Stimulated activated naive CD8-positive, alpha-beta T cell treated with anti-CD3 and anti-CD28 coated beads, Interleukin-15, amount 100 ng/mL, for 72 hours (primary cell): ENCODE data around the gene CD160.
A peak's percentile ranks its signal among the peaks of the same experiment; 100 is the strongest.
"Not testable (repeated sequence)": the region's sequence is repeated elsewhere in the genome, so short reads cannot be mapped to it uniquely, and the experiment has no call there.

Experiments
- ATAC-seq: fragments of 150-1000 bp; cut with Tn5 transposase; 2 replicates; pipeline ENCODE4 v1.10.0; 2021; ENCODE audit warnings: mild to moderate bottlenecking, moderate library complexity
- DNase-seq, 2 donors: peaks; one replicate each; pipeline ENCODE4 v3.0.0; 2021 to 2022
- H3K27ac Mint-ChIP-seq, 2 donors: one replicate each; pipeline ENCODE4 v1.8.0; 2022; ENCODE audit warnings: mild to moderate bottlenecking in 2 of 2, mixed read lengths in 2 of 2, moderate library complexity in 2 of 2
- H3K27me3 Mint-ChIP-seq: one replicate; pipeline ENCODE4 v1.8.0; 2022; ENCODE audit warnings: mixed read lengths
- H3K4me1 Mint-ChIP-seq: one replicate; pipeline ENCODE4 v1.8.0; 2022; ENCODE audit warnings: mild to moderate bottlenecking, mixed read lengths
- H3K4me3 Mint-ChIP-seq, 2 donors: one replicate each; pipeline ENCODE4 v1.8.0; 2022; ENCODE audit warnings: mild to moderate bottlenecking in 2 of 2, mixed read lengths in 2 of 2, moderate library complexity in 1 of 2
- H3K9me3 Mint-ChIP-seq, 2 donors: one replicate each; pipeline ENCODE4 v1.8.0; 2022; ENCODE audit warnings: mixed read lengths in 2 of 2

CD160 gene, protein sequence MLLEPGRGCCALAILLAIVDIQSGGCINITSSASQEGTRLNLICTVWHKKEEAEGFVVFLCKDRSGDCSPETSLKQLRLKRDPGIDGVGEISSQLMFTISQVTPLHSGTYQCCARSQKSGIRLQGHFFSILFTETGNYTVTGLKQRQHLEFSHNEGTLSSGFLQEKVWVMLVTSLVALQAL

DNA sequence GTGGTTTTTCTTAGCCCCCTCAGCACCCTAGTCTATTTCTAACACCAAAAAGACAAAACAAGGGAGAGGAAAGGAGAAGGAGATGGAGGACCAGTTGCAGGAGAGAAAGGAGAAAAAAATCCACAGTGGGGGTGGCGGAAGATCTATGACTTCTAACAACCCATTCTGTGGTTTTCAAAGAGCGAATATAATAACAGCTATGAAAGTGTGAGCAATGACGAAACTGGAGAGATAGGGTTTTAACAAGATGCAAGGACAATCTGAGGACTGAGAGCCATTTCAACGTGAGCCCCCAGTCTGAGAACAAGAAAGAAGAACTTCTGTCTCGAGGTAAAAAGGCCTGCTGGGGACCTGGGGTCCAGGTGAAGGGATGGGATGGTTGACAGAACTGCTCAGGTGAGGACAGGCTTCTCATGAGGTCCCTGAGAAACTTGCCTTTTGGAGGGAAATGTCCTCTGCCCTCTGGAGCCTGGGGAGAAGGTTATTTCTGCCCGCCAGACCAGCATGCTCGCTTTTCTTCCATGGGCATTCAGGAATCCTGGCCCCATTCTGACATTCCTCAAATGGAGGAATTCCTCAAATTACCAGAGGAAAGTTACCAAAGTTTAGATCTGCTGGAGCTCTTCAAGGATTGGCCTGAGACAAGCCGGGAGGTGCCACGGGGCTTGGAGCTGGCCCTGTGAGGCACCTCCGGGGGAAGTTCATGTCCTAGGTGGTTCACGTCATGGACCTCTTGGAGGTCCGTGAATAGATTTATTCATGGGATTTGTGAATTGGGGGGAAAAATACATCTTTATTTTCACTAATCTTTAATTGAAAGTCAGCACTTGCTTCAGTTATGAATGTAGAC lies at the start of gene CD160:
CD160 (plus strand) TSS at position 270 of the 850 bp plus-strand sequence. CDS start 8,829 bp downstream, outside the sequence.
- Mint-ChIP-seq H3K27me3 (peaks cover 12% of the 10 kb centered on the region), H3K4me1 (peaks cover 39% of the 10 kb centered on the region), H3K27ac (peak within 1 kb of the TSS in 1 of 2 donors; percentile 23), H3K4me3 (peak within 1 kb of the TSS; percentile 47 to 82), H3K9me3 (no peaks in the 10 kb centered on the region)
- ATAC-seq (peak; percentile 83), DNase-seq (peak; percentile 19 to 21)

DNA sequence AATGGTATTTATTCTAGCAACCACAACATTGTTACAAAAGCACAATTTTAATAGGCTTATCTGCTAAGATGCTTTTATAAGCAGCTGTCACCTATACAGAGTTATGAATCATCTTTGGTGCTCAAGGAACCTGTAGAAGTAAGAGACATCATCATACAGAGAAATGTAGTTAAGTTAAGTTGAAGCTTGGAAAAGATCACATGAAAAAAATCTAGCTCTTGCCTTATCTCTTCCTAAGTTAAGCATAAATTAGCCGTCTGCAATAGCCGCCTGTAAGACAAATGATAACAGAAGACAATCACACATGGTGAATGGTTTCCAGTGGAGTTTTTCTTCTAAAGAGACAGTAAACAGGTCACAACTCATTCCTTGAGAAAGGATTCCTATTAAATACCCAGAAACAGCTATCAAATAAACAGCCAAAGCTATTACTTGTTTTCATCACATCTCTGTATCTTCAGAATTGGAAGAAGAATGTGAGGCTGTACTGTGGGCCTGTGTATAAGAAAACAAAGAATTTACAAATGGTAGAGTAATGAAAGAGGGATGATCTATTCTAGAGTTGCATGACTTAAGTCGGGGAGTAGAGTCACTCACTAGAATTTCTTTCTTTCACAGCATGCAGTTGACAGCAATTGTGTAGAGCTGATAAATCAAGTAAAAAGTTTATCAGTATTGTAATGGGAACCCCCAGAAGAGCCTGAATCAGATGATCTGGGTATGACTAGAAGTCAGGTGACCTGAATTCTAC lies 48.1 kb upstream of the CD160 start:
- not testable (repeated sequence) for DNase-seq, H3K9me3 Mint-ChIP-seq, H3K27me3 Mint-ChIP-seq
- peak overlapping the region; percentile 24 to 35 for H3K4me3 Mint-ChIP-seq
- peak; percentile 31 for ATAC-seq
- peak overlapping the region in 1 of 2 donors; percentile 80 for H3K27ac Mint-ChIP-seq
- H3K4me1 Mint-ChIP-seq, result peaks cover 23% of the 10 kb centered on the region

DNA sequence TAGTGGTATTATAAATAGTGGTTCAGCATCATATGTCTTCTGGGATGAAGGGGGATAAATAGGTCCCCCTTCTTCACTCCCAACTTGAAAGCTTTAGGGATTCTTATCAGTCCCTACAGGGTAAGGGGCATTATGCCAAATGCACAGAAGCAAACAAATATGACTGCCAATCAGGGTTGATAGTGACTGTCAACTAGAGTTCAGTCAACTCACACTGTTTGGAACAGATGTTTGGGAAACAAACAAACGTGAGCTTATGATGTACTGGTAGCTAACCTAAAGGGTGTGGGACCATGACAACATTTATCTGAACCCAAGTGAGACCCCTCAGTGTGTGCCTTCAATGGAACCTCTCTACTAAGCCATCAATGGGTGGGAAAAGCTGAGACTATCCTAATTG lies 46.1 kb upstream of the CD160 start:
- H3K27me3 Mint-ChIP-seq, H3K9me3 Mint-ChIP-seq, H3K4me3 Mint-ChIP-seq, ATAC-seq, DNase-seq, H3K27ac Mint-ChIP-seq: not testable (repeated sequence)
- H3K4me1 Mint-ChIP-seq, result peaks cover 25% of the 10 kb centered on the region

DNA sequence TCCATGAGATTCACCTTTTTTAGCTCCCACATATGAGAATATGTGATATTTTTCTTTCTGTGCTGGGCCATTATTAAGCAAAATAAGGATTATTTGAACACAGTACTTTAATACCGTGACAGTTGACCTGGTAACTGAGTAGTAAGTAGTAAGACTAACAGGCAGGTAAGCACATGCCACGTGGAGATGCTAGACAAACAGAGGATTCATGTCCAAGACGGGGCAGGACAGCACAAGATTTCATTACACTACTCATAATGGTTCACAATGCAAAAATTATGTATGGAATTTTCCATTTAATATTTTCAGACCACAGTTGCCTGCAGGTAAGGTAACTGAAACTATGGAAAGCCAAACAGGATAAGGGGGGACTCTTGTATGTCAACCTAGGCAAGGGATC lies 34.4 kb upstream of the CD160 start:
- not testable (repeated sequence) for H3K27me3 Mint-ChIP-seq, H3K4me3 Mint-ChIP-seq, H3K27ac Mint-ChIP-seq, DNase-seq, H3K9me3 Mint-ChIP-seq, ATAC-seq
- peaks cover 16% of the 10 kb centered on the region for H3K4me1 Mint-ChIP-seq

DNA sequence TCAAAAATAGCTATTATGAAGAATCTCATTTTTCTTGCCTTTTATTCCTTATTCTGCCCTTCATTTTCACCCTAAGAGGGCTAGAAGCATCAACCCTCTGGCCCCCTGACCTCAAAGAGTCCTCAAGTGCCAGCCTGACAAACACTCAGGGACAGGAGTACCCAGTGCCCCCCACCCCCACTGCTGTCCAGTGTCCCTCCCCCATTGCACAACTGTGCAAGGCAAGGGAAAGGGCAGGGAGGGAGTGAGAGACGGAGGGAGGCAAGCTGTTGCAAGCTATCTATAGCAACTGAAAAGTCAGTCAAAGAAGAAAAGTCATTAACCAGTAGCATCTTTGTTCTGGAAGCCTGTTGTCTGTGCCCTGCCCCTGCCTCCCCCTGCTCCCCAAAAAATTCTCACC lies 33.2 kb upstream of the CD160 start:
- H3K4me3 Mint-ChIP-seq, ATAC-seq, DNase-seq, H3K27me3 Mint-ChIP-seq, H3K27ac Mint-ChIP-seq, H3K9me3 Mint-ChIP-seq: not testable (repeated sequence)
- H3K4me1 Mint-ChIP-seq, result peaks cover 28% of the 10 kb centered on the region

DNA sequence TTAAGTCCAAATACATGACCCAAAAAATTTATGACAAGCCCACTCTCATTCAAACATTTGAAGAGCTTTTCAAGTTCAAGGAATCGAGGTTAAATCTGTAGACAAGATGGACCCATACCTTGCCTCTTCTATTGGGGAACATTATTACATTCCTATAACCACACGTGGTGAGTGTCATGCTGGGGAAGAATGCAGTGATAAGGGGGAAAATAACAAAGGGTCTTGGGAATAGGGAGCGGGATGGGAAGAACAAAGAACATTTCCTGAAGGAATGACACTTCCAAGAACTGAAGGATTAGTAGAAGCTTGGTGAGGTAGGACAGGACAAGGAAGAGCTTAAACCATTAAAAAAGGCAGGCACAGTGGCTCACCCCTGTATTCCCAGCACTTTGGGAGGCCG lies 31.0 kb upstream of the CD160 start:
- H3K27me3 Mint-ChIP-seq, result no peaks in the 10 kb centered on the region
- H3K9me3 Mint-ChIP-seq, result no peaks in the 10 kb centered on the region
- H3K27ac Mint-ChIP-seq, result no peak overlapping the region
- H3K4me1 Mint-ChIP-seq, result peaks cover 34% of the 10 kb centered on the region
- ATAC-seq (no peak), DNase-seq (no peak)
- H3K4me3 Mint-ChIP-seq, result no peak overlapping the region

DNA sequence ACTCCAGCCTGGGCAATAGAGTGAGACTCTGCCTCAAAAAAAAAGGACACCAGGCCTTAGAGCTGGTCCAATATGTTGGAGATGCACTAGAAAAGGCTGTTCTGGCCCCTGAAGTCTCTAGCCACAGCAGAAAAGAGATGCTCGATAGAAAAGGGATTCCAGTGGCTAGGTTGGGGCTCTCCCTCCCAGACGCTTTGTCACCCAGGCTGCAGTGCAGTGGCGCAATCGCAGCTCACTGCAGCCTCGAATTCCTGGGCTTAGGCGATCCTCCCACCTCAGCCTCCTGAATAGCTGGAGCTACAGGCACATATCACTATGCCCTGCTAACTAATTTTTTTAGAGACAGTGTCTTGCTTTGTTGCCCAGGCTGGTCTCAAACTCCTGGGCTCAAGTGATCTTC lies 30.4 kb upstream of the CD160 start:
- ATAC-seq (no peak), DNase-seq (no peak)
- no peak overlapping the region for H3K27ac Mint-ChIP-seq
- peaks cover 34% of the 10 kb centered on the region for H3K4me1 Mint-ChIP-seq
- no peaks in the 10 kb centered on the region for H3K27me3 Mint-ChIP-seq
- H3K9me3 Mint-ChIP-seq, result no peaks in the 10 kb centered on the region
- no peak overlapping the region for H3K4me3 Mint-ChIP-seq

DNA sequence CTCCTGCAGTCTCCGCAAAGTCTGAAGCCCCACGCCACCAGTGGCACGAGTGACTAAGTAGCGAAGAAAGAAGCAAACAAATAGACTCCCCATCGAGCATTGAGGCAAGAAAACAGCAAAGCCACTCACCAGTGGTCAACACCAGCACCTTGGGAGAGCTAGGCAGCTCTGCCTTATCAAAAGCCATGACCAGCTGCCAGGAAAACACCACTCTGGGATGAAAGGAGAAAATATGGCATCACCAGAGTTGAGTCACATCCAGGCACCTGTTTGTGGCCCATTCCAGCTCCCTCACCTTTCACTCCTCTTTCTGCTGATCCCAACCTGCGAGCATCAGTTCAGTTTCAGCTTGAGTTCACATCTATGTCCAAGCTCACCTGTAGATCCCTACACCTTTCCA lies 29.4 kb upstream of the CD160 start:
- Mint-ChIP-seq H3K9me3 (no peaks in the 10 kb centered on the region), H3K27me3 (no peaks in the 10 kb centered on the region), H3K4me3 (peak overlapping the region; percentile 20 to 25), H3K27ac (peak overlapping the region in 1 of 2 donors; percentile 8), H3K4me1 (peaks cover 34% of the 10 kb centered on the region)
- no peak for ATAC-seq
- no peak for DNase-seq

DNA sequence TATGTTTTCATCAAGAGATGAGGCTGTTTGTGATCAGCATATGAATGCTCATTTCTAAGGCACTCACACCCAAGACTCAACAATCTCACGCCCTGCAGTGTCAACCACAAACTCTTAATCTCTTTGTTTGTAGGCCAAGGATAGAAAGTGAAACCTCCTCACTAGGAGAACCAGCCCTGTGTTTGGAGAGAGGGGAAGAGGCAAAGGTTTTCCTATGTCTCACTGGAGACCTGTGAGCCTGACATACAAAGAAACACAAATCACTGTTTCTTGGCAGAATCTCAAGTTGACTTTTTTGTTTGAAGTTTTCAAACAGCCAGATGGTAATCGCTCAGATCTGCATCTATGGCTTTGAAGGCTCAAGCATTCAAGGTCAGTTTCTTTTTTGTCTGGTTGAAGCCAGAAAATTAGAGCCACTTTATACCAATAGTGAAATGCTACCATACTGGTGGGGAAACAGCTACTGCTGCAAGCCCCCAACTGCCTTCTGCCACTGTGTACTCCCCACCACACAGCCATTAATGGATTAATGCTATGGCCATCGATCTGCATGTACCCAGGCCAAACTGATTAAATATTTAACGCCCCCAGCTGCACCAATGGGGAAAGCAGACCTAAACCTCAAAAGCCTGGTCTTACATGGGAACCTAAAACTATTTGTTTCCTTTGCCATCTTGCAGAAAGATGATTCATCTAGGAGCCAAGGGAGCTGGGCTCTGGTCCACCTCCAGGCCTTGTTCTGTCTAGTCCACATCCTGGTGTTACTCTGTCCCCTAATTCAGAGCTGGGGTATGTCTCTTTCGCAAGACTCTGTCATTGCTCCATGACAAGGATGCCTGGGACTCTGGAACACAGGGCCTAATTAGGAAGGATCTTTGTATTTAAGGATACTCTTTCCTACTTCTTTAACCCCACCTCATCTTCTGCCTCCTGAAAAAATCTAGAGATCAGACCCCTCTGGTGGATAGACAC lies 28.4 kb upstream of the CD160 start:
- Mint-ChIP-seq H3K27me3 (no peaks in the 10 kb centered on the region), H3K27ac (peak overlapping the region in 1 of 2 donors; percentile 42), H3K4me1 (peaks cover 34% of the 10 kb centered on the region), H3K4me3 (peak overlapping the region; percentile 8 to 20), H3K9me3 (no peaks in the 10 kb centered on the region)
- DNase-seq, result peak; percentile 31 to 48
- peak; percentile 98 for ATAC-seq

DNA sequence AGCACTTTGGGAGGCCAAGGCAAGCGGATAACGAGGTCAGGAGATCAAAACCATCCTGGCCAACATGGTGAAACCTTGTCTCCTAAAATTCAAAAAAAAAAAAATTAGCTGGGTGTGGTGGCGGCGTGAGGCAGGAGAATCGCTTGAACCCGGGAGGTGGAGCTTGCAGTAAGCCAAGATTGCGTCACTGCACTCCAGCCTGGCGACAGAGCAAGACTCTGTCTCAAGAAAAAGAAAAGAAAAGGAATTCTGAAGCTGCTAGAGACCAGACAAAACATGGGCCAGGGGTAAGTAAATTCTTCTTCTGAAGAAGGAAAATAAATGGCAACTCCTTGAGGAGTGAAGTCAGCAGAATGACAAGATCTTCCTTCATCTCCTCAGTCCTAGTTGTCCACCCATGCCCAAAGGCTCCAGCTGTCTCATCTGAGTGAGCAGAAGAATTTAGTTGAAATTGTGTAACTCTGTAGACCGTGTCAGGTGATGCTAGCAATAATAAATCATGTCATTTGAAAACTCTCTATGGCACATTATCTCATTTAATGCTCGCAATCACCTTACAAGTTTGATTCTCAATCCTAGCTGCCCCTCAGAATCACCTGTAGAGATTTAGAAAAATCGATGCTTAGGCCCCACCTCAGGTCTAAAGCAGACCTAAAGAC lies 26.4 kb upstream of the CD160 start:
- Mint-ChIP-seq H3K27ac (peak overlapping the region in 1 of 2 donors; percentile 64), H3K9me3 (no peaks in the 10 kb centered on the region), H3K27me3 (peaks cover 10% of the 10 kb centered on the region), H3K4me3 (no peak overlapping the region), H3K4me1 (peaks cover 44% of the 10 kb centered on the region)
- DNase-seq (no peak), ATAC-seq (no peak)

DNA sequence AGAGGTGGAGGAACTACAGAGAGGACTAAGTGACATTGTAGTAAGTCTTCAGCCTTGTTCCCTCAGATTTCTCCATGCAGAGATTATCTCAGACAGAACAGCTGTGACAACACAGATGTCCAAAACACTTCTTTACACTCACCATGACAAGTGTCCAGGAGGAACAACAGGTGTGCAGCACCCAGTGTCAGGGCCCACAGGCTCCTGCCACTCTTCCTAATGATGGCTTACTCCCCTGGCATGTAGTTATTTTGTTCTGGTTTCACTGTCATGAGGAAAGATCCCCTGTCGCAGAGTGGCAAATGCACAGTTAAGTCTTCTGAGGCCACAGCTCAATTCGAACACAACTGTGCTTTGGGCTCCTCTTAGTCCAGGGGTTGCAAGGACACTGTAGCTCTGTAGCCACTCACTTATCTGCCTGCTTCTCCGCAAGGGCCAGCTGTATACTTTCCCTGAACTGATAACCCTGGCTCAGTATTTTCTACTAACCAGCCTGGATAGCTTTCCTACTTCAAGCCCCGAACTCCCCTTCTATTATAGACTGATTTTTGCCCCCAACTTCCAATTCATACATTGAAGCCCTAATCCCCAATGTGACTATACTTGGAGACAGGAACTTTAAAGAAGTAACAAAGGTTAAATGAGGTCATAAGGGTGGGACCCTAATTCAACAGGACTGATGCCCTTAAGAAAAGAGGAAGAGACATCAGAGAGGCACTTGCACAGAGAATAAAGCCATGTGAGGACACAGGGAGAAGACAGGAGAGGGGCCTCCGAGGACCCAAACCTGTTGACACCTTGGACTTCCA lies 23.3 kb upstream of the CD160 start:
- H3K27ac Mint-ChIP-seq, result no peak overlapping the region
- no peak for DNase-seq
- ATAC-seq, result no peak
- peaks cover 16% of the 10 kb centered on the region for H3K4me1 Mint-ChIP-seq
- H3K27me3 Mint-ChIP-seq, result peaks cover 10% of the 10 kb centered on the region
- H3K9me3 Mint-ChIP-seq, result no peaks in the 10 kb centered on the region
- H3K4me3 Mint-ChIP-seq, result no peak overlapping the region

DNA sequence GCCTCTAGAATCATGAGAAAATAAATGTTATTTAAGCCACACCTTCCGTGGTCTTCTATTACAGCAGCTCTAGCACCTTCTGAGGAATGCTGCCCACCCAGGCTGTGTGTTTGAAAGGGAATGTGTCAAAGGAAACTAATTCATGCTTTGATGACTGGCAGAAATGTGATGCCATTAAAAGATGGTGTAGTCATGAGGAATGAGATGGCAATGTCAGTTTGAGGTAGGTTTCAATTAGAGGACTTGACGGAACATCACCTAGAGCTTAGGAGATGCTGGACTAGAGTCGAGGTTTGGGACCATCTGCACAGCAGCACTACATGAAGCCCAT lies 22.7 kb upstream of the CD160 start:
- no peak for DNase-seq
- H3K27ac Mint-ChIP-seq, result no peak overlapping the region
- ATAC-seq, result no peak
- H3K9me3 Mint-ChIP-seq, result no peaks in the 10 kb centered on the region
- H3K4me3 Mint-ChIP-seq, result no peak overlapping the region
- H3K4me1 Mint-ChIP-seq, result peaks cover 10% of the 10 kb centered on the region
- H3K27me3 Mint-ChIP-seq, result peaks cover 10% of the 10 kb centered on the region

DNA sequence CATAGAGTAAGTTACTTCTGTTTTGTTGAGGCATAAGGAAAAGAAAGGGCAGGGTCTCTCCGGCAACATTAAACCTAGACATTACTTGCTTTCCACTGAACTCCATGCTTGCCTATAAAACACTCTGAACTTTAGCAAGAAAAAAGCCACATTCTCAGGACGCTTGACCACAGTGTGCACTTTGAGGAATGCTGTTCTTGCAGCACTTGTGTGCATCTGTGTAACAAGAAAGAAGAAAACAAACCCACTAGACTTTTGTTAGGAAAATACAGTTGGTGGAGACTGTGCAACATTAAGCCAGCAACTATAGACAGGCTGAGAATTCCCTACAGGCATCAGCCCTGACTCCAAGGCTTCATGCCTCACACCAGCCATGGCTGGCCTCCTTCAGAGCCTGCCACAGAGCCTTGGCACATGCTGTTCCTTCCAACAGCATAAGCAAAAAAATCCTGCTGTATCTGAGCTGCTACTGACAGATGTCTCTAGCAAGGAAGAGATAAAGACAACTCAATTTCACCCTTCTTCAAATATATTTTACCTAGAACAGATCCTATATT lies 17.9 kb upstream of the CD160 start:
- H3K27ac Mint-ChIP-seq, result no peak overlapping the region
- no peak for ATAC-seq
- H3K4me3 Mint-ChIP-seq, result no peak overlapping the region
- H3K4me1 Mint-ChIP-seq, result peaks cover 7% of the 10 kb centered on the region
- H3K9me3 Mint-ChIP-seq, result no peaks in the 10 kb centered on the region
- peaks cover 8% of the 10 kb centered on the region for H3K27me3 Mint-ChIP-seq
- DNase-seq, result no peak

DNA sequence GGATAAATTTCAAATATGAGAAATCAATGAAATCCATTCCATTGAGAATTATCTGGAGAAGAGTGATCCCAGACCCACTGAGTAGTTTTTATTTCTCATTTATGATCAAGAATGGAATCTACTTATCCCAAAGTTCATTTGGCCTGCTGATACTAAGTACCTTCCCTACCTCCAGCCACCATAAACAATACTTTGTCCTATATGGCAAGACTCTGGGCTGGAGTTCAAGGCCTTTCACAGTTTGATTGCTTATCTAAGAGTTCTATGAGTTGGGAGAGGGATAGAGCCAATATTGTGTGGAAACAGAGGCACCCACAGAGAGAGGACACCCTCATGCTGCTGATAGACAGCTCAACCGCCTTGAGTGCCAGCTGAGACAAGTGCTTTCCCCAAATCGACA lies 17.2 kb upstream of the CD160 start:
- H3K27me3 Mint-ChIP-seq, result peaks cover 1% of the 10 kb centered on the region
- no peaks in the 10 kb centered on the region for H3K9me3 Mint-ChIP-seq
- no peak overlapping the region for H3K27ac Mint-ChIP-seq
- H3K4me1 Mint-ChIP-seq, result no peaks in the 10 kb centered on the region
- ATAC-seq, result no peak
- DNase-seq, result no peak
- no peak overlapping the region for H3K4me3 Mint-ChIP-seq
